ENCODE measurements around the gene HOXB2. TPM values are rescaled to one million over a fixed set of nuclear protein-coding genes. Genes with fewer than 3 reads are reported as not detected.

Gene HOXB2
- total and polyA plus RNA-seq, 2 of the 8 experiments (the other 6 are each of a cell fraction or from before 2014, with no cell fraction given): not detected

DNA sequence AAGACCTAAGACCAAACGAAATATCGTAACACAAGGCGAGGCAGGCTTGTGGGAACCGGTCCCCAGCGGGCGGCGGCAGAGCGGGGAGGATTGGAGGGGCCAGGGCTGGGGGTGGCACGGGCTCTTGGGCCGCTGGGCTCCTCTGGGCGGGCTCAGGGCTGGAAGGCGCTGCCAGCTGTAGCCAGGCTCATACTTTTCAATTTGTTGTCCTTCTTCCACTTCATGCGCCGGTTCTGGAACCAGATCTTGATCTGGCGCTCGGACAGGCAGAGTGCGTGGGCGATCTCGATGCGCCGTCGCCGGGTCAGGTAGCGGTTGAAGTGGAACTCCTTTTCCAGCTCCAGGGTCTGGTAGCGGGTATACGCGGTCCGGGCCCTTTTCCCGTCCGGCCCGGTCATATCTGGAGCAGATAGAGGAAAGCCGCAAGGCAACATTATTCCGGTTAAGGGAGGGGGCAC, 47.2 kb upstream of the HOXB2 start (continued):
- TF ChIP-seq CTBP2 (IDR thresholded peaks at IDR 0.05; ENCODE audit: borderline replicate concordance, insufficient read depth, insufficient read length, low read length): no peak
- no peak for TF ChIP-seq RFX5 (IDR thresholded peaks at IDR 0.05; ENCODE audit: borderline replicate concordance, low read depth, low read length)
- no peak for TF ChIP-seq POU5F1 (IDR thresholded peaks at IDR 0.05; ENCODE audit: low read depth, low read length)
- TF ChIP-seq, protein P1, sequence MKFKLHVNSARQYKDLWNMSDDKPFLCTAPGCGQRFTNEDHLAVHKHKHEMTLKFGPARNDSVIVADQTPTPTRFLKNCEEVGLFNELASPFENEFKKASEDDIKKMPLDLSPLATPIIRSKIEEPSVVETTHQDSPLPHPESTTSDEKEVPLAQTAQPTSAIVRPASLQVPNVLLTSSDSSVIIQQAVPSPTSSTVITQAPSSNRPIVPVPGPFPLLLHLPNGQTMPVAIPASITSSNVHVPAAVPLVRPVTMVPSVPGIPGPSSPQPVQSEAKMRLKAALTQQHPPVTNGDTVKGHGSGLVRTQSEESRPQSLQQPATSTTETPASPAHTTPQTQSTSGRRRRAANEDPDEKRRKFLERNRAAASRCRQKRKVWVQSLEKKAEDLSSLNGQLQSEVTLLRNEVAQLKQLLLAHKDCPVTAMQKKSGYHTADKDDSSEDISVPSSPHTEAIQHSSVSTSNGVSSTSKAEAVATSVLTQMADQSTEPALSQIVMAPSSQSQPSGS (IDR thresholded peaks at IDR 0.05; ENCODE audit: low read length): no peak
- TF ChIP-seq ASH2L (IDR thresholded peaks at IDR 0.05; ENCODE audit: low read length): no peak
- TF ChIP-seq EGR1 (IDR thresholded peaks at IDR 0.05; ENCODE audit: borderline replicate concordance, low read depth, low read length): 0 out of 2 replicates have a peak, but pooled peaks have one; percentile 62
- TF ChIP-seq, protein P2, sequence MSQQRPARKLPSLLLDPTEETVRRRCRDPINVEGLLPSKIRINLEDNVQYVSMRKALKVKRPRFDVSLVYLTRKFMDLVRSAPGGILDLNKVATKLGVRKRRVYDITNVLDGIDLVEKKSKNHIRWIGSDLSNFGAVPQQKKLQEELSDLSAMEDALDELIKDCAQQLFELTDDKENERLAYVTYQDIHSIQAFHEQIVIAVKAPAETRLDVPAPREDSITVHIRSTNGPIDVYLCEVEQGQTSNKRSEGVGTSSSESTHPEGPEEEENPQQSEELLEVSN (IDR thresholded peaks at IDR 0.05): no peak
- TF ChIP-seq JUN (IDR thresholded peaks at IDR 0.05; ENCODE audit: low read depth, low read length): no peak
- TF ChIP-seq RNF2 (IDR thresholded peaks at IDR 0.05; ENCODE audit: borderline replicate concordance, low read depth, low read length, missing control alignments, poor library complexity, severe bottlenecking): peak; percentile 86
